HEK293 (cell line): ENCODE data around the gene C2CD3.

Experiments
- CTCF ChIA-PET: fragments of 350-600 bp; formaldehyde crosslinking; extraction: SDS; loops from one replicate; lab custom pipeline; 2021; ENCODE audit warnings: antibody characterized with exemption; lab: Yijun Ruan, JAX
- POLR2A ChIA-PET: fragments of 300-600 bp; formaldehyde crosslinking; extraction: SDS; loops from one replicate; lab custom pipeline; 2020; ENCODE audit warnings: antibody characterized with exemption, inconsistent platforms; lab: Yijun Ruan, JAX
- H3K27ac ChIP-seq: fragments of 200-500 bp; sonication (Bioruptor generic); 2 replicates; pipeline ENCODE4 v1.5.1; 2014; ENCODE audit warnings: low read depth, low read length, control low read depth, inconsistent platforms; ENCODE audit errors: extremely low read depth
- H3K36me3 ChIP-seq, 2 experiments: fragments of 200-500 bp in 1 of 2; sonication (Bioruptor generic) in 1 of 2; 1 replicate in 1 of 2; 2 replicates in 1 of 2; pipeline ENCODE4 v1.5.1; 2014 to 2017; ENCODE audit warnings: inconsistent platforms in 2 of 2, low read length in 2 of 2; ENCODE audit not compliant: control insufficient read depth in 2 of 2, insufficient read depth in 1 of 2
- H3K4me1 ChIP-seq: fragments of 200-500 bp; sonication (Bioruptor generic); 2 replicates; pipeline ENCODE4 v1.5.1; 2014; ENCODE audit warnings: mild to moderate bottlenecking, low read length, inconsistent platforms; ENCODE audit not compliant: control insufficient read depth, insufficient read depth
- H3K4me3 ChIP-seq: 2 replicates; pipeline ENCODE4 v1.5.1; 2011; ENCODE audit warnings: low read depth, mild to moderate bottlenecking, control low read depth, low read length, moderate library complexity
- H3K9me3 ChIP-seq: fragments of 200-500 bp; sonication (Bioruptor generic); 2 replicates; pipeline ENCODE4 v1.5.1; 2014; ENCODE audit warnings: low read depth, low read length, inconsistent platforms; ENCODE audit not compliant: control insufficient read depth, insufficient read depth
- GLI2 ChIP-seq: fragments of 450-650 bp; formaldehyde crosslinking; IDR thresholded peaks from 2 replicates; pipeline ENCODE4; 2017; ENCODE audit warnings: missing biosample characterization, missing genetic modification characterization, low read depth, borderline replicate concordance
- KLF7 ChIP-seq: fragments of 450-650 bp; formaldehyde crosslinking; IDR thresholded peaks from 2 replicates; pipeline ENCODE4 v1.5.1; 2016; ENCODE audit warnings: missing biosample characterization, missing genetic modification characterization, borderline replicate concordance
- KLF9 ChIP-seq: fragments of 450-650 bp; formaldehyde crosslinking; IDR thresholded peaks from 2 replicates; pipeline ENCODE4 v1.5.1; 2016; ENCODE audit warnings: missing biosample characterization, missing genetic modification characterization, low read depth
- SCRT1 ChIP-seq: fragments of 450-650 bp; formaldehyde crosslinking; IDR thresholded peaks from 2 replicates; pipeline ENCODE4 v1.5.1; 2016; ENCODE audit warnings: missing biosample characterization, missing genetic modification characterization, borderline replicate concordance
- SCRT2 ChIP-seq: fragments of 450-650 bp; formaldehyde crosslinking; IDR thresholded peaks from 2 replicates; pipeline ENCODE4 v1.5.1; 2016; ENCODE audit warnings: missing biosample characterization, missing genetic modification characterization
- TCF7L2 ChIP-seq: IDR thresholded peaks from 2 replicates; pipeline ENCODE4 v1.6.1; 2011; ENCODE audit warnings: low read depth, mild to moderate bottlenecking, inconsistent platforms, low read length, moderate library complexity, borderline replicate concordance
- YY2 ChIP-seq: fragments of 450-650 bp; formaldehyde crosslinking; IDR thresholded peaks from 2 replicates; pipeline ENCODE4 v1.5.1; 2016; ENCODE audit warnings: missing biosample characterization, missing genetic modification characterization
- ZBTB1 ChIP-seq: fragments of 450-650 bp; formaldehyde crosslinking; IDR thresholded peaks from 2 replicates; pipeline ENCODE4 v1.5.1; 2016; ENCODE audit warnings: missing biosample characterization, missing genetic modification characterization
- ZEB2 ChIP-seq: fragments of 450-650 bp; formaldehyde crosslinking; IDR thresholded peaks from 2 replicates; pipeline ENCODE4 v1.5.1; 2016; ENCODE audit warnings: missing biosample characterization, missing genetic modification characterization
- ZFP3 ChIP-seq: fragments of 450-650 bp; formaldehyde crosslinking; IDR thresholded peaks from 2 replicates; pipeline ENCODE4 v1.5.1; 2016; ENCODE audit warnings: low read depth, missing biosample characterization, missing genetic modification characterization
- ZFP41 ChIP-seq: fragments of 450-650 bp; formaldehyde crosslinking; IDR thresholded peaks from 2 replicates; pipeline ENCODE4 v1.5.1; 2016; ENCODE audit warnings: missing biosample characterization, missing genetic modification characterization, borderline replicate concordance
- ZNF121 ChIP-seq: fragments of 450-650 bp; formaldehyde crosslinking; IDR thresholded peaks from 2 replicates; pipeline ENCODE4 v1.5.1; 2016; ENCODE audit warnings: missing biosample characterization, missing genetic modification characterization
- ZNF211 ChIP-seq: fragments of 450-650 bp; formaldehyde crosslinking; IDR thresholded peaks from 2 replicates; pipeline ENCODE4 v1.5.1; 2016; ENCODE audit warnings: low read depth, missing biosample characterization, missing genetic modification characterization
- ZNF214 ChIP-seq: fragments of 450-650 bp; formaldehyde crosslinking; IDR thresholded peaks from 2 replicates; pipeline ENCODE4 v1.5.1; 2017; ENCODE audit warnings: missing biosample characterization, mild to moderate bottlenecking, missing genetic modification characterization, borderline replicate concordance
- ZNF223 ChIP-seq: fragments of 450-650 bp; formaldehyde crosslinking; IDR thresholded peaks from 2 replicates; pipeline ENCODE4 v1.5.1; 2016; ENCODE audit warnings: missing biosample characterization, missing genetic modification characterization
- ZNF239 ChIP-seq: fragments of 450-650 bp; formaldehyde crosslinking; IDR thresholded peaks from 2 replicates; pipeline ENCODE4 v1.5.1; 2016; ENCODE audit warnings: missing biosample characterization, missing genetic modification characterization
- ZNF311 ChIP-seq: fragments of 450-650 bp; formaldehyde crosslinking; IDR thresholded peaks from 2 replicates; pipeline ENCODE4 v1.5.1; 2017; ENCODE audit warnings: missing biosample characterization, missing genetic modification characterization, borderline replicate concordance
- ZNF335 ChIP-seq: fragments of 450-650 bp; formaldehyde crosslinking; conservative IDR thresholded peaks from 2 replicates; pipeline ENCODE4 v1.5.1; 2016; ENCODE audit warnings: missing biosample characterization, missing genetic modification characterization
- ZNF37A ChIP-seq: fragments of 450-650 bp; IDR thresholded peaks from 2 replicates; pipeline ENCODE4 v1.5.1; 2018; ENCODE audit warnings: missing biosample characterization, missing genetic modification characterization
- ZNF394 ChIP-seq: fragments of 450-650 bp; formaldehyde crosslinking; IDR thresholded peaks from 2 replicates; pipeline ENCODE4 v1.5.1; 2016; ENCODE audit warnings: missing biosample characterization, missing genetic modification characterization, mild to moderate bottlenecking, moderate library complexity, borderline replicate concordance
- ZNF433 ChIP-seq: fragments of 450-650 bp; formaldehyde crosslinking; IDR thresholded peaks from 2 replicates; pipeline ENCODE4 v1.5.1; 2016; ENCODE audit warnings: missing biosample characterization, missing genetic modification characterization, low read depth
- ZNF521 ChIP-seq: fragments of 450-650 bp; formaldehyde crosslinking; IDR thresholded peaks from 2 replicates; pipeline ENCODE4 v1.5.1; 2017; ENCODE audit warnings: missing biosample characterization, mild to moderate bottlenecking, missing genetic modification characterization
- ZNF544 ChIP-seq: fragments of 450-650 bp; formaldehyde crosslinking; IDR thresholded peaks from 2 replicates; pipeline ENCODE4 v1.5.0; 2017; ENCODE audit warnings: missing biosample characterization, missing genetic modification characterization
- ZNF560 ChIP-seq: fragments of 450-650 bp; formaldehyde crosslinking; IDR thresholded peaks from 2 replicates; pipeline ENCODE4 v1.5.1; 2017; ENCODE audit warnings: missing biosample characterization, missing genetic modification characterization, borderline replicate concordance
- ZNF600 ChIP-seq: fragments of 450-650 bp; formaldehyde crosslinking; IDR thresholded peaks from 2 replicates; pipeline ENCODE4 v1.5.1; 2016; ENCODE audit warnings: missing biosample characterization, missing genetic modification characterization
- ZNF621 ChIP-seq: fragments of 450-650 bp; formaldehyde crosslinking; IDR thresholded peaks from 2 replicates; pipeline ENCODE4 v1.5.1; 2017; ENCODE audit warnings: missing biosample characterization, missing genetic modification characterization
- ZNF624 ChIP-seq: fragments of 450-650 bp; formaldehyde crosslinking; IDR thresholded peaks from 2 replicates; pipeline ENCODE4 v1.5.1; 2017; ENCODE audit warnings: missing biosample characterization, missing genetic modification characterization
- ZNF626 ChIP-seq: fragments of 450-650 bp; sonication (Bioruptor Pico); formaldehyde crosslinking; IDR thresholded peaks from 2 replicates; pipeline ENCODE4 v1.5.1; 2018; ENCODE audit warnings: missing biosample characterization, missing genetic modification characterization, inconsistent platforms
- ZNF654 ChIP-seq: fragments of 450-650 bp; formaldehyde crosslinking; IDR thresholded peaks from 2 replicates; pipeline ENCODE4 v1.5.1; 2016; ENCODE audit warnings: low read depth, missing biosample characterization, missing genetic modification characterization
- ZNF785 ChIP-seq: fragments of 450-650 bp; formaldehyde crosslinking; IDR thresholded peaks from 2 replicates; pipeline ENCODE4 v1.5.1; 2016; ENCODE audit warnings: missing biosample characterization, missing genetic modification characterization
- ZNF837 ChIP-seq: fragments of 450-650 bp; formaldehyde crosslinking; IDR thresholded peaks from 2 replicates; pipeline ENCODE4 v1.5.1; 2016; ENCODE audit warnings: missing biosample characterization, missing genetic modification characterization
- ZSCAN23 ChIP-seq: fragments of 450-650 bp; formaldehyde crosslinking; IDR thresholded peaks from 2 replicates; pipeline ENCODE4 v1.5.1; 2016; ENCODE audit warnings: missing biosample characterization, missing genetic modification characterization
- TF ChIP-seq, protein P1 (sequence below): fragments of 450-650 bp; formaldehyde crosslinking; IDR thresholded peaks from 2 replicates; pipeline ENCODE4 v1.5.1; 2016; ENCODE audit warnings: missing biosample characterization, missing genetic modification characterization

Gene C2CD3

DNA sequence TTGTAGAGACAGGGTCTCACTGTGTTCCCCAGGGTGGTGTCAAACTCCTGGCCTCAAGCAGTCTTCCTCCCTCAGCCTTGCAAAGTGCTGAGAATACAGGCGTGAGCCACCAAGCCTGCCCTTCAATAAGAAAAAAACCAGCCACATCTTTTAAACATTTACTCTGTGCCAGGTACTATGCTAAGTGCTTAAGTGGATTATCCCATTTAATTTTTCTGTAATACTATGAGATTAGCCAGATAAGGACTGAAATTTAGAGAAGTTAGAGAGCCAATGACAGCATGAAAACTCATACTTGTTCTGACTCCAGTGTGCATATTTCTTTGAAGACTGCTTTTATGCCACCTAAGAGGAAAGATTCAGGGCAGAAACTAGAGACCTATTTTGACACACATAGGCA lies 35.9 kb upstream of the C2CD3 start (continued):
- TF ChIP-seq, protein P1, sequence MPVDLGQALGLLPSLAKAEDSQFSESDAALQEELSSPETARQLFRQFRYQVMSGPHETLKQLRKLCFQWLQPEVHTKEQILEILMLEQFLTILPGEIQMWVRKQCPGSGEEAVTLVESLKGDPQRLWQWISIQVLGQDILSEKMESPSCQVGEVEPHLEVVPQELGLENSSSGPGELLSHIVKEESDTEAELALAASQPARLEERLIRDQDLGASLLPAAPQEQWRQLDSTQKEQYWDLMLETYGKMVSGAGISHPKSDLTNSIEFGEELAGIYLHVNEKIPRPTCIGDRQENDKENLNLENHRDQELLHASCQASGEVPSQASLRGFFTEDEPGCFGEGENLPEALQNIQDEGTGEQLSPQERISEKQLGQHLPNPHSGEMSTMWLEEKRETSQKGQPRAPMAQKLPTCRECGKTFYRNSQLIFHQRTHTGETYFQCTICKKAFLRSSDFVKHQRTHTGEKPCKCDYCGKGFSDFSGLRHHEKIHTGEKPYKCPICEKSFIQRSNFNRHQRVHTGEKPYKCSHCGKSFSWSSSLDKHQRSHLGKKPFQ (tag by site-specific recombination), result no peak
- TF ChIP-seq ZFP3 (tag by site-specific recombination), result no peak
- no peak for TF ChIP-seq ZNF335 (tag by site-specific recombination)
- TF ChIP-seq ZSCAN23, result no peak
- TF ChIP-seq ZNF37A (tag by site-specific recombination), result no peak
- TF ChIP-seq ZNF560 (tag by site-specific recombination), result no peak
- TF ChIP-seq ZNF600 (tag by site-specific recombination), result no peak
- no peak for TF ChIP-seq ZNF223 (tag by site-specific recombination)
- TF ChIP-seq ZNF785 (tag by site-specific recombination), result no peak
- no peak for TF ChIP-seq YY2
- TF ChIP-seq ZNF121, result no peak

DNA sequence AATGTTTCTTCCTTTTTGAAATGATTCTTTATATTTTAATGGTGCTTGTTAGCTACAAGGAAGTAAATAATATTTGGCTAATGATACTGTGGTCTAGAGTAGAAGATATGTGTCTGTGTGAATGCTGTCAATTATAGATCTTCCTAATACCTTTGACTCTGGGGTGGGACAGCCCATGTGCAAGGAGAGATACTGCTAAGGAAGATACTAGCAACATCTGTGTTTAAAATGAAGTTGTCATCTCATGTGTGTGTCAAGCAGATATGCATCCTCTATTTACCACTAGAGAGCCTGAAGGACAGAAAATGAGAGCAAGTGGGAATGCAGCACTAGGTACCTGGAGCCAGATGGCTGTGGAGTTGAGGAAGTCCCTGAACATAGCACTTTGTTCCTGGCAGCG lies 34.4 kb upstream of the C2CD3 start:
- POLR2A ChIA-PET, result no interaction called here
- H3K4me1 ChIP-seq, result no peaks in the 10 kb centered on the region
- no peak overlapping the region for H3K4me3 ChIP-seq
- no peaks in the 10 kb centered on the region for H3K9me3 ChIP-seq
- CTCF ChIA-PET, result interaction anchor here (0.5 kb wide), 1 partner anchor 400 kb away, joined by 3 read pairs; no protein-coding TSS in a partner anchor
- no peak for TF ChIP-seq TCF7L2
- no peak for TF ChIP-seq ZNF654
- TF ChIP-seq ZBTB1 (tag by site-specific recombination), result no peak
- TF ChIP-seq ZNF214, result no peak
- TF ChIP-seq ZNF521, result no peak
- no peak for TF ChIP-seq ZFP41 (tag by site-specific recombination)
- TF ChIP-seq SCRT1 (tag by site-specific recombination), result no peak
- peaks cover 0 to 35% of the 10 kb centered on the region in 2 experiments; a peak in 2 of 3 replicates for H3K36me3 ChIP-seq
- no peak overlapping the region for H3K27ac ChIP-seq

DNA sequence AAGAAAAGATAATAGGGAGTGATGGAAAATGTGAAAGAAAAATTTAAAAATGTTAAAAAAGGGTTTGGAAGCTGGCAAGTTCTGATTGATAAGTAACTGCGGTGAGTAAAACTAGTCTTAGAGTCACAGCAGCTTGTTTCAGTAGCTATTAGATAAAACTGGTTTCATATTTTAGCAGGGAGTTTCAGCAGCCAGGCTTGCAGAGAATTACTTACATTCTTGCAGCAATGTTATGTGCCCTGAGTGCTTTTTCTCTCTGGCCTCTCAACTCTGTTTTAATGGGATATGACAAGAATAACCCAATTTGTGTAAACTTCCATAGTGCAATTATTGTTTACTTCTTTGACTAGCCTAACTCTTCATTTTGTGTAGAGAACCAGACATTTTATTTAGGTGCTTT lies 33.9 kb upstream of the C2CD3 start:
- Histone ChIP-seq H3K4me1 (no peaks in the 10 kb centered on the region), H3K9me3 (no peaks in the 10 kb centered on the region), H3K27ac (no peak overlapping the region), H3K36me3 (peaks cover 0 to 33% of the 10 kb centered on the region in 2 experiments; a peak in 2 of 3 replicates), H3K4me3 (no peak overlapping the region)
- ChIA-PET POLR2A (no interaction called here), CTCF (interaction anchor here (0.5 kb wide), 1 partner anchor 400 kb away, joined by 3 read pairs; no protein-coding TSS in a partner anchor)
- TF ChIP-seq ZNF394 (no peak), ZNF626 (tag by site-specific recombination) (no peak), ZNF433 (tag by site-specific recombination) (no peak), ZNF211 (no peak), ZEB2 (tag by site-specific recombination) (no peak), GLI2 (no peak), ZNF311 (no peak), ZNF560 (tag by site-specific recombination) (no peak), ZNF544 (tag by site-specific recombination) (no peak), ZNF621 (no peak), SCRT2 (no peak), ZNF239 (tag by site-specific recombination) (no peak), ZNF624 (tag by site-specific recombination) (no peak), KLF9 (no peak), KLF7 (tag by site-specific recombination) (no peak), ZNF837 (tag by site-specific recombination) (no peak)
